Osteoblast (primary cell): Measurements from ENCODE around the gene D2HGDH. TPM values are rescaled to one million over a fixed set of nuclear protein-coding genes. Genes with fewer than 3 reads are reported as not detected.

ENCODE experiments used
- DNase-seq: peaks from one replicate; pipeline ENCODE4 v3.0.0; 2011; ENCODE audit warnings: low spot score, mixed read lengths; ENCODE audit not compliant: insufficient read length; ENCODE audit errors: missing footprints
- H2AFZ ChIP-seq: 2 replicates; pipeline ENCODE4 v1.6.0; 2011; ENCODE audit warnings: mild to moderate bottlenecking, low read length
- H3K27ac ChIP-seq: 2 replicates; pipeline ENCODE4 v1.5.1; 2011; ENCODE audit warnings: mild to moderate bottlenecking, low read depth, low read length, moderate library complexity
- H3K27me3 ChIP-seq: 2 replicates; pipeline ENCODE4 v1.6.0; 2012; ENCODE audit warnings: mild to moderate bottlenecking, control low read depth, inconsistent platforms, low read length, moderate library complexity; ENCODE audit not compliant: insufficient read depth
- H3K36me3 ChIP-seq: 2 replicates; pipeline ENCODE4 v1.5.1; 2011; ENCODE audit warnings: mild to moderate bottlenecking, low read length, control low read depth, moderate library complexity; ENCODE audit not compliant: insufficient read depth
- H3K4me1 ChIP-seq: 2 replicates; pipeline ENCODE4 v1.5.1; 2011; ENCODE audit warnings: mild to moderate bottlenecking, low read length, control low read depth, moderate library complexity; ENCODE audit not compliant: insufficient read depth
- H3K4me2 ChIP-seq: 2 replicates; pipeline ENCODE4 v1.6.0; 2011; ENCODE audit warnings: mild to moderate bottlenecking, low read length; ENCODE audit not compliant: insufficient read depth
- H3K4me3 ChIP-seq: fragments of 200-600 bp; sonication (generic); 3 replicates; pipeline ENCODE4 v1.5.1; 2012; ENCODE audit warnings: mild to moderate bottlenecking, low read length, inconsistent platforms; ENCODE audit not compliant: insufficient read depth
- H3K79me2 ChIP-seq: 2 replicates; pipeline ENCODE4 v1.6.0; 2012; ENCODE audit warnings: mild to moderate bottlenecking, low read length, control low read depth, inconsistent platforms; ENCODE audit not compliant: insufficient read depth
- H3K9me3 ChIP-seq: 2 replicates; pipeline ENCODE4 v1.5.1; 2011; ENCODE audit warnings: low read depth, low read length, control low read depth
- H4K20me1 ChIP-seq: 2 replicates; pipeline ENCODE4 v1.6.0; 2012; ENCODE audit warnings: mild to moderate bottlenecking, low read length, control low read depth; ENCODE audit not compliant: insufficient read depth
- CTCF ChIP-seq: IDR thresholded peaks from 2 replicates; pipeline ENCODE4 v1.5.1; 2011; ENCODE audit warnings: mild to moderate bottlenecking, low read depth, low read length, moderate library complexity; ENCODE audit errors: extremely low read depth
- total RNA-seq: library from RNA; depleted of rRNA; stranded (reverse); fragments of >200 nt; gene quantifications from 2 replicates; pipeline ENCODE4 v1.2.3, GENCODE V29; 2012

D2HGDH gene
- total RNA-seq, 1 donor = 15.6 TPM

GRCh38 chr2:241743620-241744019, 9.2 kb downstream of the D2HGDH start:
- no peak for TF ChIP-seq CTCF
- peaks cover 48% of the 10 kb centered on the region for H4K20me1 ChIP-seq
- H3K4me2 ChIP-seq = no peak overlapping the region
- peaks cover 21% of the 10 kb centered on the region for H3K79me2 ChIP-seq
- H3K27me3 ChIP-seq = no peaks in the 10 kb centered on the region
- no peaks in the 10 kb centered on the region for H3K9me3 ChIP-seq
- H3K4me3 ChIP-seq = no peak overlapping the region
- DNase-seq = no peak
- H3K36me3 ChIP-seq = peaks cover 30% of the 10 kb centered on the region
- no peak overlapping the region for H3K27ac ChIP-seq
- no peak overlapping the region for H2AFZ ChIP-seq
- peaks cover 19% of the 10 kb centered on the region for H3K4me1 ChIP-seq

- Histone ChIP-seq H3K4me3 (no peak overlapping the region), H3K27ac (no peak overlapping the region), H3K9me3 (no peaks in the 10 kb centered on the region), H4K20me1 (peaks cover 42% of the 10 kb centered on the region), H3K4me2 (no peak overlapping the region), H2AFZ (no peak overlapping the region), H3K27me3 (no peaks in the 10 kb centered on the region), H3K36me3 (peaks cover 35% of the 10 kb centered on the region), H3K4me1 (peaks cover 18% of the 10 kb centered on the region), H3K79me2 (peaks cover 17% of the 10 kb centered on the region)
- no peak for DNase-seq
- no peak for TF ChIP-seq CTCF
Observed at GRCh38 chr2:241744028-241744754, 9.8 kb downstream of the D2HGDH start.

- H3K27ac ChIP-seq = no peak overlapping the region
- H4K20me1 ChIP-seq = peaks cover 32% of the 10 kb centered on the region
- DNase-seq = no peak
- no peak overlapping the region for H3K4me3 ChIP-seq
- H3K4me2 ChIP-seq = no peak overlapping the region
- no peaks in the 10 kb centered on the region for H3K27me3 ChIP-seq
- peaks cover 9% of the 10 kb centered on the region for H3K4me1 ChIP-seq
- H3K9me3 ChIP-seq = no peaks in the 10 kb centered on the region
- H3K79me2 ChIP-seq = peaks cover 14% of the 10 kb centered on the region
- TF ChIP-seq CTCF = no peak
- H3K36me3 ChIP-seq = peaks cover 36% of the 10 kb centered on the region
- no peak overlapping the region for H2AFZ ChIP-seq
Observed at GRCh38 chr2:241745276-241745675, 10.8 kb downstream of the D2HGDH start.

- peaks cover 9% of the 10 kb centered on the region for H3K79me2 ChIP-seq
- H3K9me3 ChIP-seq = no peaks in the 10 kb centered on the region
- no peak for DNase-seq
- H2AFZ ChIP-seq = no peak overlapping the region
- peaks cover 39% of the 10 kb centered on the region for H3K36me3 ChIP-seq
- no peak overlapping the region for H3K4me3 ChIP-seq
- H3K4me1 ChIP-seq = peaks cover 2% of the 10 kb centered on the region
- no peak overlapping the region for H3K4me2 ChIP-seq
- no peak overlapping the region for H3K27ac ChIP-seq
- H4K20me1 ChIP-seq = peaks cover 27% of the 10 kb centered on the region
- no peak for TF ChIP-seq CTCF
- H3K27me3 ChIP-seq = no peaks in the 10 kb centered on the region
Observed at GRCh38 chr2:241746084-241746483, 11.7 kb downstream of the D2HGDH start.
